ENCODE measurements around the gene DUSP11. TPM values are rescaled to one million over a fixed set of nuclear protein-coding genes. Genes with fewer than 3 reads are reported as not detected.

DUSP11 gene
- total RNA-seq, 3 donors from 2014 or later: 18.5 to 22.5 (median 21.0) TPM

DNA sequence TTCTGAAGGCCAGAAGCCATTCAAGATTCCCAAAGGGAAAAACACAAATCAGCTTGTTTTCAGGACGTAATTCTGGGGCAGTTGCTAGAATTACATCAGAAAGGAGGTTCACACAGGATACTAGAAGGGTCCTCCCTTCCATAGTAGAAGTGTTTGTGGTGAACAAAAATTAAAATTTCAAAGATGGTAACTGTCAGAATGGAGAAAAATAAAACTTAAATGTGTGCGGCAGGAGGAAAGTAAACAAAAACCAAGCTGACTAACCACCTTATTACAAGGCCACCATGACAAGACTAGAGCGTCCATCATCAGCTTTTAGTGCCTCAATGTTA lies 33.1 kb downstream of the DUSP11 start:
- intact Hi-C loops (cut with DNase I, micrococcal nuclease): no loop called here
- H3K9me3 ChIP-seq: no peaks in the 10 kb centered on the region

DNA sequence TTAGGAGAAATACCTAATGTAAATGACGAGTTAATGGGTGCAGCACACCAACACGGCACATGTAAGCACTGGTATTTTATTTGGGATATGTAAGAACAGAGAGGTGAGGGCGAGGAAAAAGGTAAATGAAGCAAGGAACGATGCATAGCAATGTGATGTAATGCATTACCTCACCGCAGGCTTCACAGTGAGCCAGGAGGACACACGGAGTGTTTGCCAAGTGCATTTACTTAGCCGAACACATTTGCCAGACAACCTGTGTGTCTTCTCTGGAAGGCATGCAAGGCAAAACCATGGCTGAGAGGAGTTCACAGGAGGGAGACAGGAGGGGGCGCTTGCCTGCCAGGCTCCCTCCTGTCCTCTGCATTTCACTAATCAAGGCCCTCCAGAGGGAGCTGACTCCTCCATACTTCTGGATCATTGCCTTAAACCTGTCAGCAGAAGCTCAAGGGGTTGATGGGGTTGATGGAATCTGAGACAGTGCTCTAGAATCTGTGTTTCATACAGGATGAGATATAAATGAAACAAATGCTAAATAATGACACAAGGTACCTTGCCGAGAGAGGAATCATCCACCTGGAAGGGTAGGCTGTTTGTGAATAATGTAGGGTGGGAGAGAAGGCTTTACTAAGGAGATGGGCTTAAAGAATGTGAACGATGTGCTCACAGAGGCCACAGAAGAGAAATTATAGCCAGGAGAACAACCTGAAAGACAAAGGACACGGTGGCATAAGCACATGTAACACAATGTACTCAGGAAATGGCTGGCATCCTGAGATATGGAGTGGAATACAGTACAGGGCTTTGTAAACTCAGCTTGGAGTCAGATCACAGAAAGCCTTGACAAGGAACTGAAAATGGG lies 33.7 kb downstream of the DUSP11 start:
- DNase-seq (no peak), ATAC-seq (no peak)
- intact Hi-C loops (cut with DNase I, micrococcal nuclease): no loop called here
- no peaks in the 10 kb centered on the region for H3K36me3 ChIP-seq (ENCODE audit: low read depth)
- H3K4me3 ChIP-seq: no peak overlapping the region
- TF ChIP-seq, protein P1, sequence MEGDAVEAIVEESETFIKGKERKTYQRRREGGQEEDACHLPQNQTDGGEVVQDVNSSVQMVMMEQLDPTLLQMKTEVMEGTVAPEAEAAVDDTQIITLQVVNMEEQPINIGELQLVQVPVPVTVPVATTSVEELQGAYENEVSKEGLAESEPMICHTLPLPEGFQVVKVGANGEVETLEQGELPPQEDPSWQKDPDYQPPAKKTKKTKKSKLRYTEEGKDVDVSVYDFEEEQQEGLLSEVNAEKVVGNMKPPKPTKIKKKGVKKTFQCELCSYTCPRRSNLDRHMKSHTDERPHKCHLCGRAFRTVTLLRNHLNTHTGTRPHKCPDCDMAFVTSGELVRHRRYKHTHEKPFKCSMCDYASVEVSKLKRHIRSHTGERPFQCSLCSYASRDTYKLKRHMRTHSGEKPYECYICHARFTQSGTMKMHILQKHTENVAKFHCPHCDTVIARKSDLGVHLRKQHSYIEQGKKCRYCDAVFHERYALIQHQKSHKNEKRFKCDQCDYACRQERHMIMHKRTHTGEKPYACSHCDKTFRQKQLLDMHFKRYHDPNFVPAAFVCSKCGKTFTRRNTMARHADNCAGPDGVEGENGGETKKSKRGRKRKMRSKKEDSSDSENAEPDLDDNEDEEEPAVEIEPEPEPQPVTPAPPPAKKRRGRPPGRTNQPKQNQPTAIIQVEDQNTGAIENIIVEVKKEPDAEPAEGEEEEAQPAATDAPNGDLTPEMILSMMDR (IDR thresholded peaks at IDR 0.05): no peak
- no peaks in the 10 kb centered on the region for H3K9me3 ChIP-seq
- no peaks in the 10 kb centered on the region for H3K4me1 ChIP-seq (ENCODE audit: low read depth)

More for the DNA sequence above, 33.1 kb downstream of the DUSP11 start:
- Histone ChIP-seq H3K4me3 (no peak overlapping the region), H3K4me1 (ENCODE audit: low read depth) (no peaks in the 10 kb centered on the region), H3K36me3 (ENCODE audit: low read depth) (no peaks in the 10 kb centered on the region)
- no peak for DNase-seq
- TF ChIP-seq, protein P1 (IDR thresholded peaks at IDR 0.05): no peak
- ATAC-seq: no peak

DNA sequence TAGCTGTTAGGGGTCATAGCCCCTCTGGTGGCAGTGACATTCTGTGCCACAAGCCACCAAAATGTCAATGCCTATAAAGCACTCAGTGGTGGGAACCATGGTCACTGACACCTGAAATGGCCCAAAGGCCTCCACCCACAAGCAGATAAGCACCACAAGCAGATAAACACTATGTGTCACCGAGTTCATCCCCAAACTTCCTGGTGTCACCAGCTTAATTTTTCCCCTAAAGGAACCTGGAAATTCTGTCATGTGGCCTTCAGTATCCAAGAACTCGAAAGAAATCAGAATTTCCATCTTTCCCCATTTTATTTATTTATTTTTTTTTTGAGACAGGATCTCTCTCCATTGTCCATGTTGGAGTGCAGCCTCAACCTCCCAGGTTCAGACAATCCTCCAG lies 39.1 kb downstream of the DUSP11 start:
- H3K36me3 ChIP-seq (ENCODE audit: low read depth): no peaks in the 10 kb centered on the region
- DNase-seq (no peak), ATAC-seq (no peak)
- peaks cover 8% of the 10 kb centered on the region for H3K4me1 ChIP-seq (ENCODE audit: low read depth)
- intact Hi-C loops (cut with DNase I, micrococcal nuclease): no loop called here
- H3K9me3 ChIP-seq: no peaks in the 10 kb centered on the region
- TF ChIP-seq, protein P1 (IDR thresholded peaks at IDR 0.05): no peak
- H3K4me3 ChIP-seq: no peak overlapping the region

DNA sequence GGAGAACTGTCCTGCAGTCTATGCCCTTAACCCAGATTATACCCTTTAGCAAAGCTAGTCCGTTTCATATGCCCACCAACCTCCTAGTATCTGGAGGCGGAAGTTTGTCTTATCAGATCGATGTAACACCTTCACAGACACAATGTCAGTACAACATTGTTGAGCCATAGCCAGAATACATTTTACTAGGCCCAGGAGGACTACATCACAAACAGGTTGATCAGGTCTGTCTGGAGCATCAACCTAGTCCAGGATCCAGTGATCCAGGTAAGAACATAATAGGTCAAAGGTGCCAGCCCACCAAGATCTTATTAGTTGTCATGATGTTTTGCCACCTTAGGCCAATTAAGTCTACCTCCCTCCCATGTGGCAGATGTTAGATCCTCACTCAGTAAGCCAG lies 40.8 kb downstream of the DUSP11 start:
- TF ChIP-seq, protein P1 (IDR thresholded peaks at IDR 0.05): no peak
- H3K4me1 ChIP-seq (ENCODE audit: low read depth): peaks cover 8% of the 10 kb centered on the region
- no peak overlapping the region for H3K4me3 ChIP-seq
- ATAC-seq (no peak), DNase-seq (no peak)
- no peaks in the 10 kb centered on the region for H3K9me3 ChIP-seq
- H3K36me3 ChIP-seq (ENCODE audit: low read depth): no peaks in the 10 kb centered on the region
- intact Hi-C loops (cut with DNase I, micrococcal nuclease): no loop called here

DNA sequence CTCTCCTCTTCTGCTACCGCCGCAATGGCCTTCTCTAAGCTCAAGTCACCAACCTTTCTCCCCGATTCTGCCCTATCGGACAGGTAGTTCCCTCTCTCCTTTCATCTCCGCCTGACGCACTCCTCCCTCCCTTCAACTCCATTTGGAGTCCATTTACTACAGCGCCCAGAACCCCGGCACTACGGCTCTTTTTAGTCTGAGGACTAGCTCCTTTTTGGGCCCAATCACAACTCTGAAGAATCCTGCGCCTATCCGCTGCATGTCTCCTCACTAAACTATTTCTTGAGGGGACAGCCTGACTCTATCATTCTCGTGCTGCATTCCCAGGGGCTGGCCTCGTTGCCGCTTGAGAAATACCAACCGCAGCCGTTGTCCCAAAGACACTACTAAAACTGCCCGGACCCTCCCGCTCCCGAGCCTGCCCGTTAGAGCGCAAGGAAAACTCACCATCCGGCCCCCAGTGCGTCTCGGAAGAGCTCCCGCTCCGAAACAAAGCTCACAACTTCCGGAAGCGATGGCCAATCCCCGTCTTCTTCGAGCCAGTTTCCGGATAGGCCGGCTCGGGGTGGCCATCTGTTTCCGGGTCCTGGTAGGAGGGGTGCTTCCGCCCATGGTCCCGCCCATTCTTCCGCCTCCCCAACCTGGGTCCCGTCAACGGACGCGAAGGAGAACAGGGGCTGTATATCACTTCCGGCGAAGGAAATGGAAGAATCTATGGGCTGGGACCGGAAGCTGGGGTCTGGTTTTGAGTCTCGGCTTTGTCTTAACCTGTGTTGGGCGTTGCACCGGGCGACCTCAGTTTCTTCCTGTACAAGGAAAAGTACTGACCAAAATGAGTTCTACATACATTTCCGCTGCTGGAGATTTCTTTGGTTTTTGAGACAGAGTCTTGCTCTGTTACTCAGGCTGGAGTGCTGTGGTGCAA lies 42.8 kb downstream of the DUSP11 start, which contains the start of gene TPRKB:
Gene TPRKB, minus strand, starts transcription at position 491 of the 925 bp plus-strand sequence. CDS start 2,776 bp downstream, outside the sequence.
- ATAC-seq (peak; percentile 100), DNase-seq (peak; percentile 96 to 98 (median 97))
- intact Hi-C loops (cut with DNase I, micrococcal nuclease): no loop called here
- TF ChIP-seq, protein P1 (IDR thresholded peaks at IDR 0.05): no peak
- Histone ChIP-seq H3K4me3 (peak within 1 kb of the TSS; percentile 50), H3K36me3 (ENCODE audit: low read depth) (no peaks in the 10 kb centered on the region), H3K4me1 (ENCODE audit: low read depth) (peaks cover 8% of the 10 kb centered on the region), H3K9me3 (no peaks in the 10 kb centered on the region)

Data from mucosa of descending colon (tissue), 3 donors.